Mucosa of stomach (tissue), 1 donor: ENCODE results near the gene TSPAN5.
A peak's percentile ranks its signal among the peaks of the same experiment; 100 is the strongest.

Experiments used
- H3K27me3 ChIP-seq: one replicate; pipeline ENCODE4 v1.7.0; 2013; ENCODE audit warnings: mild to moderate bottlenecking, low read length; ENCODE audit not compliant: control insufficient read depth, insufficient read depth
- H3K36me3 ChIP-seq: one replicate; pipeline ENCODE4 v1.7.0; 2013; ENCODE audit warnings: low read length; ENCODE audit not compliant: control insufficient read depth, insufficient read depth
- H3K4me1 ChIP-seq: one replicate; pipeline ENCODE4 v1.7.0; 2013; ENCODE audit warnings: mild to moderate bottlenecking, low read length; ENCODE audit not compliant: control insufficient read depth, insufficient read depth
- H3K4me3 ChIP-seq: one replicate; pipeline ENCODE4 v1.7.0; 2013; ENCODE audit warnings: low read length
- H3K9ac ChIP-seq: one replicate; pipeline ENCODE4 v1.7.0; 2013; ENCODE audit warnings: mild to moderate bottlenecking, low read length, moderate library complexity
- H3K9me3 ChIP-seq: one replicate; pipeline ENCODE4 v1.7.0; 2013; ENCODE audit warnings: mild to moderate bottlenecking, low read length, moderate library complexity; ENCODE audit not compliant: control insufficient read depth
- donor health status: Pancreatic carcinoma.

TSPAN5 gene

GRCh38 chr4:98639108-98639507 lies 19.3 kb downstream of the TSPAN5 start:
- Histone ChIP-seq H3K9ac (peak overlapping the region; percentile 58), H3K9me3 (no peaks in the 10 kb centered on the region), H3K4me3 (no peak overlapping the region), H3K4me1 (peaks cover 7% of the 10 kb centered on the region), H3K36me3 (no peaks in the 10 kb centered on the region), H3K27me3 (no peaks in the 10 kb centered on the region)

- H3K36me3 ChIP-seq, result no peaks in the 10 kb centered on the region
- H3K4me1 ChIP-seq, result peaks cover 7% of the 10 kb centered on the region
- no peaks in the 10 kb centered on the region for H3K27me3 ChIP-seq
- no peak overlapping the region for H3K9ac ChIP-seq
- H3K9me3 ChIP-seq, result no peaks in the 10 kb centered on the region
- no peak overlapping the region for H3K4me3 ChIP-seq
Observed at GRCh38 chr4:98638661-98639060, 19.8 kb downstream of the TSPAN5 start.

- Histone ChIP-seq H3K9me3 (no peaks in the 10 kb centered on the region), H3K4me3 (no peak overlapping the region), H3K9ac (no peak overlapping the region), H3K36me3 (no peaks in the 10 kb centered on the region), H3K27me3 (no peaks in the 10 kb centered on the region), H3K4me1 (peaks cover 6% of the 10 kb centered on the region)
Observed at GRCh38 chr4:98634061-98634460, 24.4 kb downstream of the TSPAN5 start.

GRCh38 chr4:98633159-98633558 lies 25.3 kb downstream of the TSPAN5 start:
- Histone ChIP-seq H3K4me3 (no peak overlapping the region), H3K4me1 (no peaks in the 10 kb centered on the region), H3K27me3 (no peaks in the 10 kb centered on the region), H3K36me3 (no peaks in the 10 kb centered on the region), H3K9me3 (no peaks in the 10 kb centered on the region), H3K9ac (no peak overlapping the region)

- no peak overlapping the region for H3K9ac ChIP-seq
- H3K4me3 ChIP-seq, result no peak overlapping the region
- H3K36me3 ChIP-seq, result no peaks in the 10 kb centered on the region
- no peaks in the 10 kb centered on the region for H3K9me3 ChIP-seq
- H3K4me1 ChIP-seq, result no peaks in the 10 kb centered on the region
- H3K27me3 ChIP-seq, result no peaks in the 10 kb centered on the region
Observed at GRCh38 chr4:98632258-98632657, 26.2 kb downstream of the TSPAN5 start.

GRCh38 chr4:98631506-98631905 lies 26.9 kb downstream of the TSPAN5 start:
- H3K36me3 ChIP-seq, result no peaks in the 10 kb centered on the region
- no peaks in the 10 kb centered on the region for H3K4me1 ChIP-seq
- H3K4me3 ChIP-seq, result no peak overlapping the region
- H3K9me3 ChIP-seq, result no peaks in the 10 kb centered on the region
- no peak overlapping the region for H3K9ac ChIP-seq
- H3K27me3 ChIP-seq, result no peaks in the 10 kb centered on the region

GRCh38 chr4:98630737-98631454 lies 27.5 kb downstream of the TSPAN5 start:
- Histone ChIP-seq H3K4me3 (no peak overlapping the region), H3K36me3 (no peaks in the 10 kb centered on the region), H3K9me3 (no peaks in the 10 kb centered on the region), H3K4me1 (no peaks in the 10 kb centered on the region), H3K27me3 (no peaks in the 10 kb centered on the region), H3K9ac (no peak overlapping the region)

GRCh38 chr4:98627531-98628257 lies 30.7 kb downstream of the TSPAN5 start:
- Histone ChIP-seq H3K27me3 (no peaks in the 10 kb centered on the region), H3K9me3 (no peaks in the 10 kb centered on the region), H3K4me1 (no peaks in the 10 kb centered on the region), H3K36me3 (no peaks in the 10 kb centered on the region), H3K4me3 (no peak overlapping the region), H3K9ac (no peak overlapping the region)

GRCh38 chr4:98626350-98626749 lies 32.1 kb downstream of the TSPAN5 start:
- H3K4me3 ChIP-seq, result no peak overlapping the region
- no peaks in the 10 kb centered on the region for H3K9me3 ChIP-seq
- H3K36me3 ChIP-seq, result no peaks in the 10 kb centered on the region
- no peaks in the 10 kb centered on the region for H3K27me3 ChIP-seq
- H3K9ac ChIP-seq, result no peak overlapping the region
- H3K4me1 ChIP-seq, result no peaks in the 10 kb centered on the region

- H3K9ac ChIP-seq, result no peak overlapping the region
- no peaks in the 10 kb centered on the region for H3K4me1 ChIP-seq
Observed at GRCh38 chr4:98625920-98626319, 32.5 kb downstream of the TSPAN5 start.

GRCh38 chr4:98625399-98625798 lies 33.0 kb downstream of the TSPAN5 start:
- Histone ChIP-seq H3K9ac (no peak overlapping the region), H3K9me3 (no peaks in the 10 kb centered on the region), H3K4me3 (no peak overlapping the region), H3K36me3 (no peaks in the 10 kb centered on the region), H3K4me1 (no peaks in the 10 kb centered on the region), H3K27me3 (no peaks in the 10 kb centered on the region)

More at GRCh38 chr4:98625920-98626319, 32.5 kb downstream of the TSPAN5 start:
- H3K4me3 ChIP-seq, result no peak overlapping the region
- no peaks in the 10 kb centered on the region for H3K36me3 ChIP-seq
- no peaks in the 10 kb centered on the region for H3K9me3 ChIP-seq
- H3K27me3 ChIP-seq, result no peaks in the 10 kb centered on the region

GRCh38 chr4:98624642-98625041 lies 33.8 kb downstream of the TSPAN5 start:
- Histone ChIP-seq H3K27me3 (no peaks in the 10 kb centered on the region), H3K9ac (no peak overlapping the region), H3K4me1 (no peaks in the 10 kb centered on the region), H3K9me3 (no peaks in the 10 kb centered on the region), H3K4me3 (no peak overlapping the region), H3K36me3 (no peaks in the 10 kb centered on the region)
